Right renal pelvis (tissue), 4 donors: ENCODE results near the gene FAM161A. TPM values are rescaled to one million over a fixed set of nuclear protein-coding genes. Genes with fewer than 3 reads are reported as not detected.
"Not testable (repeated sequence)": the region's sequence is repeated elsewhere in the genome, so short reads cannot be mapped to it uniquely, and the experiment has no call there.

ENCODE experiments used
- DNase-seq, 4 donors: peaks; one replicate each; pipeline ENCODE4 v3.0.0-alpha.2; 2013; ENCODE audit warnings: low read depth in 4 of 4, low spot score in 3 of 4, missing footprints in 1 of 4
- polyA plus RNA-seq, 4 donors: library from polyadenylated mRNA; unstranded; fragments of 120-200 nt; gene quantifications; one replicate each; pipeline ENCODE4 v1.2.1, GENCODE V29; 2013; ENCODE audit not compliant: insufficient read length in 4 of 4

Gene FAM161A
- polyA plus RNA-seq, 4 donors = 16.4 to 22.9 (median 17.7) TPM

GRCh38 chr2:61851270-61851669 is 2.6 kb downstream of the FAM161A start:
- DNase-seq = not testable (repeated sequence)

DNA sequence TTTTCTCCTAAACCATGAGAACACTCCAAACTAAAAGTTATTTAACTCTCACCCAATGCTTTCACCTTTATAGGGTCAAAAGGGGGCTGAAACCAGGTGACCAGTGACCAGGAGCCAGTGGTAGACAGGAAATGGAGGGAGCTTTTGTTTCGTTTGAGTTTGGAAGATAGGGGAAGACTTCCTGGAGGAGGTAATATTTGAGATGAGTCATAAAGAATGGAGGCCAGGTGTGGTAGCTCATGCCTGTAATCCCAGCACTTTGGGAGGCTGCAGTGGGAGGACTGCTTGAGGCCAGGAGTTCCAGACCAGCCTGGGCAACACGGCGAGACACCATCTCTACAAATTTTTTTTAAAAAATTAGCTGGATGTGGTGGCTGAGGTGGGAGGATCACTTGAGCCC is 8.5 kb downstream of the FAM161A start:
- no peak for DNase-seq

DNA sequence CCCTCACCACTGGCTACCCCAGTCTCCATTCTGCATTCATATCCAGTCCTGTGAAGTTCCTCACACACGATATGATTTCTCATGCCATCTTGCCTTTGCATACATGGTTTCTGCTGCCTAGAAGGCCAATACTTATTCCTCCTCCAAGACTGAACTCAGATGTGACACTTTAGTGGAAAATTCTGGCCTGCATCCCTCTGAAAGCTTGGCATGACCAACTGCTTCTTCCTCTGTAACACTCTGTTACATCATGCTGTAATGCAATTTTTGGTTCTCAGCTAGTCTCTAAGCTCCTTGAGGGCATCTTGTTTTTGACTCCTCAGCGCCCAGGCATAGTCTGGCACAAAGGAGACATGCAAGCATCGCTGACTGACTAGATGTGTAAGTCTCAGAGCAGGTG is 12.6 kb downstream of the FAM161A start:
- DNase-seq = no peak

DNA sequence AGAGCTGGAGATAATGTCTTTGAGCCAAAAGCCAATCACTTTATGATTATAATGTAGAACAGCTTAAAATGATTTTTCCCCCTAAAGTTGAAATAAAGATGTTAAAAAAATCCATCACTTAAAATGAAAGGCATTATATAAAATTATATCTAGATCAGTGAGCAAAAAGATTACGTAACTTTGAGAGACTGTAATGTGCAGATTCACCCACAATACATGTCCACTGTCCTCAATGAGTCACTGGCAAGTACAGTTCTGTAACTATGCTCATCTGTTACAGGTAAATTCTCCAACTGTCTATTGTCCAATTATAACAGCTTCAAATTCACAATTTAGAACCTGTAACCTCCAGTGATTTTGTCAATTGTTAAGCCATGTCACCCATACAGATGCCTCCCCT is 19.0 kb downstream of the FAM161A start:
- no peak for DNase-seq

DNA sequence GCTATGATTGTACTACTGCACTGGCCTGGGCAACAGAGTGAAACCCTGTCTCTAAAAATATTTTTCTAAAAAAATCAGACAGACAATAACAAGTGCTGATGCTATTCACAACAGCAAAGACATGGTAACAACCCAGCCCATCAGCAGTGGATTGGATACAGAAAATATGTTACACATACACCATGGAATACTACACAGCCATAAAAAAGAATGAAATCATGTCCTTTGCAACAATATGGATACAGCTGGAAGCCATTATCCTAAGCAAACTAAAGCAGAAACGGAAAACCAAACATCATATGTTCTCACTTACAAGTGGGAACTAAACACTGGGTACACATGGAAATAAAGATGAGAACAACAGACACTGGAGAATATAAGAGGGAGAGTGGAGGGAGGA is 19.9 kb downstream of the FAM161A start:
- no peak for DNase-seq

DNA sequence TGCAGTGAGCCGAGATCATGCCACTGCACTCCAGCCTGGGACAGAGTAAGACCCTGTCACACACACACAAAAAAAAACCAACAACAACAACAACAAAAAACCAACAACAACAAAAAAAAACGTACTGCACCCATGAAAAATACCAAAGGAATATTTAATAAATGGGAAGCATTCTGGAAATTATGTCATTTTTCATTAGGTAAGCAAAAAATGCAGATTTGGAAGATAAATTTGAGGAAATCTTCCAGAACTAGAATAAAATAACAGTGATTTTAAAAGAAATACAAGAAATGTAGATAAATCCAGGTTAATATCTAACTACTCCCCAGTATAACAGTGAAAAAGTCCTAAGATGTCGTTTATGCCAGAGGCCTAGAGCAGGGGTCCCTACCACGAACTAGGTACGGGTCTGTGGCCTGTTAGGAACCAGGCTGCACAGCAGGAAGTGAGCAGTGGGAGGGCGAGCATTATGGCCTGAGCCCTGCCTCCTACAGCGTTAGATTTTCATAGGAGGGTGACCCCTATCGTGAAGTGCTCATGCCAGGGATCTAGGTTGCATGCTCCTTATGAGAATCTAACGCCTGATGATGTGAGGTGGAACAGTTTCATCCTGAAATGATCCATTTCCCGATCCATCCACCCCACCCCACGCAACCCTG is 21.5 kb downstream of the FAM161A start:
- DNase-seq = no peak

DNA sequence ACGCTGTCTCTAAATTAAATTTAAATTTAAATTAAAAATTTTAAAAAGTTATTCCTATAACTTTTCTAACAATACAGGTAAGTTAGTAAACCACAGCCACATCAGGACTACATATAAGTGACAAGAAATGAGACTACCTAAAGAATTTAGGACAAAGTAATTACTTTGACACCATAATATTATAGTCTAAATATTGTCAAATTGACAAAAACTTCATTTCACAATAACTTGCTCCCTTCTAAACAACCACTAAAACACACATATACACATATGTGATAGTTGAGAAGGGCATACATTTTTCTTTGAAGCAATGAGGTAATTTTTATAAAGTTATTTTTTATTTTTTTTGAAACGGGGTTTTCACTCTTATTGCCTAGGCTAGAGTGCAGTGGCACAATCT is 31.6 kb downstream of the FAM161A start:
- no peak for DNase-seq

- DNase-seq = no peak
These were observed 37.1 kb downstream of the FAM161A start for GRCh38 chr2:61816480-61817355.

DNA sequence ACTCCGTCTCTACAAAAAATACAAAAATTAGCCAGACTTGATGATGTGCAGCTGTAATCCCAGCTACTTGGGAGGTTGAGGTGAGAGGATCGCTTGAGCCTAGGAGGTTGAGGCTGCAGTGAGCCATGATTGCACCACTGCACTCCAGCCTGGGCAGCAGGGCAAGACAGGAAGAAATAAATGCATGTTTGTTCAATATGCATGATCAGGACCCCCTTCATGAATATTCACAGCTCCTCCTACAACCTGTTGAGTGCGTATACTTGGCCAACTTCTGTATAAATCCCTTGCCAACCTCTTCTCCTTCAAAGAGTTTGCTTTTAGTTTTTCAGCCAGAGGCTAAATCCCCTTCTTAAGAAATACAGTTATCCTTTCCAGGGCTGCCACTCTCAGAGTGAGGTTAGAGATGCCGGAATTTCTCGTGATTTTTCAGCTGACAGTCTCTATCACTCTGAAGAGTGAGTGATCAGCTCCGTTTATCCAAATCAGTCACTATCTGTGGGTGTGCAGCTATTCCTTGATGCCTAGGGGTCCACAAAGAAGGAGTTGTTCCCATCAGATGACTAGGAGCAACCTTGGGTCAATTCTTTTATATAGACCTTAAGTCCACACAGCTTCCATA is 39.2 kb downstream of the FAM161A start:
- no peak for DNase-seq

- not testable (repeated sequence) for DNase-seq
These were observed 40.5 kb downstream of the FAM161A start for GRCh38 chr2:61813314-61813713.

DNA sequence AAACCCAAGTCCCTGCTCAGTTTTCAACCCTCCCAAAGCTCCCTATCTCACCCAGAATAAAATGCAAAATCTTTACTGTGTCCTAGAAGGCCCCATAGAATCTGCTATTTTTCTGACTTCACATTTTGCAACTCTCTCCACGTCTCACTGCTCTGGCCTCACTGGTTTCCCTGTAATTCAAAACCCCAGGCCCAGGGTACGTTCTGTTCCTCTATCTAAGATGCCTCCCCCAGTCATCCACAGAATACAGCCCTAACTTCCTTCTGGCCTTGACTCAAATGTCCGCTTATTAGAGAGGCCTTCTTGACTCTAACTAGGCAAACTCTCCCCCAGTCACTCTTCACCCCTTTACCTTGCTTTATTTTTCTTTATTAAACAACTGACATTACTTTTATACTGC is 42.0 kb downstream of the FAM161A start:
- DNase-seq = no peak

GRCh38 chr2:61810203-61810602 is 43.7 kb downstream of the FAM161A start:
- not testable (repeated sequence) for DNase-seq

GRCh38 chr2:61808693-61809092 is 45.2 kb downstream of the FAM161A start:
- not testable (repeated sequence) for DNase-seq

- DNase-seq = no peak
These were observed 46.7 kb downstream of the FAM161A start for GRCh38 chr2:61807036-61807757.

DNA sequence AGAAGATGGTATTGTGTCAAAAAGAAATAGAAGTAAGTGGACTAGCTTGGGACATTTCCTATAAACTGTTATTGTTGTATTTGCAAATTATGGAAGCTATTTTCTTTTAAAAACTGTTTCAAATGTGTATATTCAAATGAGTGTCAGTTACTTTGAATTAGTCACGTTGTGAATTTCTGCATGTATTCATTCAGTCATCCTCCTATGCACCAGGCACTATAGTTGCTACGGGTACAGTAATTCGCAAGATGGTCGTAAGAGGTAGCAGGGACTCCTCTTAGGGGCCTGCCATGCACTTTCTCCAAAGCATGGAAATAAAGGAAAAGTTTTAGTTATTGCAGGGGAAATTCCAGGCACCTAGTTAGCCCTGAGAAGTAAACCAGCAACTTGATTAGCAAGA is 51.3 kb downstream of the FAM161A start:
- DNase-seq = no peak

DNA sequence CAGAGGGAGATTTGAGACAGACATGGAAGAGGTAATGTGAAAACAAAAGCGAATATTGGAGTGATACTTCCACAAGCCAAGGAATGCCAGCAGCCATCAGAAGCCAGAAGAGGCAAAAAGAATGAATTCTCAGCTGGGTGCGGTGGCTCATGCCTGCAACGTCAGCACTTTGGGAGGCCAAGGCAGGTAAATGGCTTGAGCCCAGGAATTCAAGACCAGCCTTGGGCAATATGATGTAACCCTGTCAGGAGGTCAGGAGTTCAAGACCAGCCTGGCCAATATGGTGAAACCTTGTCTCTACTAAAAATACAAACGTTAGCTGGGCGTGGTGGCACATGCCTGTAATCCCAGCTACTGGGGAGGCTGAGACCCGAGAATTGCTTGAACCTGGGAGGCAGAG is 54.8 kb downstream of the FAM161A start:
- DNase-seq = no peak

DNA sequence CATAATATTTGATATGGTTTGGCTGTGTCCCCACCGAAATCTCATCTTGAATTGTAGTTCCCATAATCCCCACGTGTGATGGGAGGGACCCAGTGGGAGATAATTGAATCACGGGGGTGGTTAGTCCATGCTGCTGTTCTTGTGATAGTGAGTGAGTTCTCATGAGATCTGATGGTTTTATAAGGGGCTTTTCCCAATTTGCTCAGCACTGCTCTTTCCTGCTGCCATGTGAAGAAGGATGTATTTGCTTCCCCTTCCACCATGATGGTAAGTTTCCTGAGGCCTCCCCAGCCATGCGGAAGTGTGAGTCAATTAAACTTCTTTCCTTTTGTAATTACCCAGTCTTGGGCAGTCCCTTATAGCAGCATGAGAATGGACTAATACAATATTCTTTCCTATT is 56.4 kb downstream of the FAM161A start:
- not testable (repeated sequence) for DNase-seq

- DNase-seq = no peak
These were observed 58.5 kb downstream of the FAM161A start for GRCh38 chr2:61795408-61795807.

DNA sequence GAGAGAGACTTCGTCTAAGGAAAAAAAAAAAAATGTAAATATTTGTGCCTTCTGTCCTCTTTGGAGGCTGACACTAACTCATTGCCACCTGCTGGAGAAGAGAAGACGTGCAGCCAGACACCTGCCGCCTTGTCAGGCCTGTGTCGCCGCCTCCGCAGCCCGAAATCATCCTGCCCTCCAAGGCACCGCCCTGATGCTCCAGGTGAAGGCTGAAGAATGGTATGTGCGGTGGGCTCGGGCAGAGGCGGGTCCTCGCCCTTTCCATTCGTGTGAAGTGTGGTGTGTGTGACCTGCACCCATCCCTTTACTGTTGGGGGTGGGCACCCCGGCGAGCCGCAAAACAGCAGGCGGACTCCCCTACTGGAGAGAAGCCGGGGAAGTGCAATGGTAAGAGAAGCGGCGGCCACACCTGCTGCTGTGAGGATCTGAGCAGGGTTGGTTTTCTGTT is 60.4 kb downstream of the FAM161A start:
- peak; percentile 17 to 28 (median 22) for DNase-seq

- DNase-seq = no peak
These were observed 61.4 kb downstream of the FAM161A start for GRCh38 chr2:61792355-61792890.
